GM06990 (cell line): ENCODE data around the gene IREB2.

Source experiments
- DNase-seq: peaks from one replicate; pipeline ENCODE4 v3.0.0-alpha.2; 2011; ENCODE audit not compliant: insufficient read length; ENCODE audit errors: extremely low read depth
- H3K27me3 ChIP-seq: replicated peaks from 2 replicates; pipeline ENCODE4 v1.6.0; 2011; ENCODE audit warnings: low read length; ENCODE audit not compliant: control insufficient read depth, insufficient read depth
- H3K36me3 ChIP-seq: 2 replicates; pipeline ENCODE4 v1.5.1; 2011; ENCODE audit warnings: low read length; ENCODE audit not compliant: control insufficient read depth, insufficient read depth
- H3K4me3 ChIP-seq: replicated peaks from 2 replicates; pipeline ENCODE4 v1.5.1; 2011; ENCODE audit warnings: low read depth, mild to moderate bottlenecking, control low read depth, low read length
- CTCF ChIP-seq: IDR thresholded peaks from 2 replicates; pipeline ENCODE4 v1.5.1; 2011; ENCODE audit warnings: low read length, control low read depth, mild to moderate bottlenecking, inconsistent platforms; ENCODE audit not compliant: insufficient read depth, poor library complexity, severe bottlenecking

The IREB2 gene

GRCh38 chr15:78437107-78437761 lies 782 bp upstream of the IREB2 start:
- Histone ChIP-seq H3K27me3 (no peaks in the 10 kb centered on the region), H3K4me3 (peak overlapping the region; percentile 78), H3K36me3 (peaks cover 5% of the 10 kb centered on the region)
- TF ChIP-seq CTCF: no peak
- DNase-seq: no peak

- H3K4me3 ChIP-seq: peak overlapping the region; percentile 97
- TF ChIP-seq CTCF: no peak
- H3K36me3 ChIP-seq: peaks cover 10% of the 10 kb centered on the region
- no peak for DNase-seq
- H3K27me3 ChIP-seq: no peaks in the 10 kb centered on the region
Measured at GRCh38 chr15:78438619-78439285, 736 bp downstream of the IREB2 start.

- H3K27me3 ChIP-seq: no peaks in the 10 kb centered on the region
- no peak for TF ChIP-seq CTCF
- H3K36me3 ChIP-seq: peaks cover 15% of the 10 kb centered on the region
- no peak overlapping the region for H3K4me3 ChIP-seq
- DNase-seq: no peak
Measured at GRCh38 chr15:78440375-78441373, 2.7 kb downstream of the IREB2 start.

- peaks cover 20% of the 10 kb centered on the region for H3K36me3 ChIP-seq
- TF ChIP-seq CTCF: no peak
Measured at GRCh38 chr15:78444255-78444654, 6.2 kb downstream of the IREB2 start.

GRCh38 chr15:78445875-78446274 lies 7.9 kb downstream of the IREB2 start:
- Histone ChIP-seq H3K27me3 (no peaks in the 10 kb centered on the region), H3K36me3 (peaks cover 16% of the 10 kb centered on the region), H3K4me3 (no peak overlapping the region)
- TF ChIP-seq CTCF: no peak
- DNase-seq: no peak

More at GRCh38 chr15:78444255-78444654, 6.2 kb downstream of the IREB2 start:
- Histone ChIP-seq H3K27me3 (no peaks in the 10 kb centered on the region), H3K4me3 (no peak overlapping the region)
- no peak for DNase-seq
